HG02981 (cell line): ENCODE results near the gene MDN1.

Experiments
- ATAC-seq: cut with Tn5 transposase; IDR thresholded peaks from one replicate; pipeline ENCODE4 v1.9.1; 2021; ENCODE audit warnings: mild to moderate bottlenecking, moderate library complexity; ENCODE audit not compliant: unreplicated experiment

Gene MDN1

GRCh38 chr6:89611666-89612065 is 207.9 kb downstream of the MDN1 start:
- no peak for ATAC-seq

DNA sequence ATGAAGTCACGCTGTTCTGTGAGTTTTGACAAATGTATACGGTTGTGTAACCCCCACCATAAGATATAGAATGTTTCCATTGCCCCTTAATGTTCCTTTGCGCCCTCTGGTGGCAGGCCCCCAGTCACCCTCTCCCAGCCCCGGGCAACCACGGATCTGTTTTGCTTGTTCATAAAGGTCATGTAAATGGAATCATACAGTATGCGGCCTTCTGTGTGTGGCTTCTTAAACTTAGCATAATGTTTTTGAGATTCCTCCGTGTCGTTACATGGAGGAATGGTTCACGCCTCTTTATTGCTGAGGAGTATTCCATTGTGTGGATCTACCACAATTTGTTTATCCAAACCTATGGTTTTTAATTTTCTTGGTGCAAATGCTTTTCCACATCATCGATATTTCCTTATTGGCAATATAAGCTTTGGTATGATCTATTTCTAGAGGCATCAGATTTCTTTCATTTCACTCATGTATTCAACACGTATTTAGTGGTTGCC is 209.4 kb downstream of the MDN1 start:
- peak; percentile 54 for ATAC-seq

- ATAC-seq, result no peak
Measured at GRCh38 chr6:89605861-89606260, 213.7 kb downstream of the MDN1 start.

DNA sequence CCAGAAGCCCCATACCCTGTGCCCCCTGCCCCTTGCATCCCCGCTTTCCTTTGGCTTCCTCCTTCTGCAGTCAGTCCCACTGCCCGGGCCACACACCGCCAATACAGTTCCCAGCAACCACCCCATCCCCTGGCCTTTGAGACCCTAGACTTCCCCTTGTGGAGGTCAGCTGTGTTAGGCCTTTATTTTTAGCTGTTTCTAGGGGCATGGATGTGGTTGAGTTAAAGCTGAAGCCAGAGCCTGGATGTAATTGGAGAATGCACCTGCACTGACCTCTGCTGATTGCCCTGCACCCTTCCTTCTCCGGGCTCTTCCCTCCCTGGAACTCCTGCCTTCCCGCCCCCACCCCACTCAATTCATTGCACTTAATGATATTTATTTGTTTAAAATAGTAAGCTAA is 214.9 kb downstream of the MDN1 start:
- ATAC-seq, result no peak

DNA sequence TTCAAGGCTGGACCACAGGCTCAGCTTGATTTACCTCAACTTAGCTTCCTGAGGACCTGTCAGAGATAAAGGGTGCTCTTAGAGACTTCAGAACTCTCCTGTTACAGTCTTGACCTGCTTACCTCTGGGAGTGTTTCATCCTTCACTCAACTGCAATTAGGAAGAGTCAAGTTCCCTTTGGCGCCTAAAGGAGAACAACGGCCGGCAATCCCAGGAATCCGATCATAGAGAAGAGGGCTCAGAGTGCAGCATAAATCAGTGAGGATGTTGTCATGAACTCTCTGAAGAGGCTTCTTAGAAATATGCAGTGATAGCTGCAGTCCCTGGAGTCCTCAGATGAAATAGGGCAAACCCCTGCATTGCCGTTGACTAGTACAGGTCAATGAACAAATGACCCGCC is 217.4 kb downstream of the MDN1 start:
- no peak for ATAC-seq

GRCh38 chr6:89599727-89600126 is 219.9 kb downstream of the MDN1 start:
- no peak for ATAC-seq

DNA sequence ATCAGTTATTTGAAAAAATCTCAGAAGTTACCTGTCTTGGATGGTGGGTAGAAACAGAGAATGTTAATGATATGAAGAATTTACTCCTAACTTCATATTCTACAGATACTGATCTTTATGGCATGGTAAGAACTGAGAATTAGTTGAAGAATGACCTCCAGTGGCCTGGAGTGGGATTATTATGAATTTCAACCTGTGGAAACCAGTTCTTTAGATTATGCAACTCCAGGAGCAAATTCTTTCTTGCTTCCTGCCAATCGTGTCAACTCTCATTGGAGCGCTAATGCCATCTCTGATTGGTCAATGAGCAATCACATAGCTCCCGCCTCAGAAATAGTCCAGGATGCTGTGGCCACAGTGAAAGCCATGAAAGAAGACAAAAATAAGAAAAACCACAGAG is 221.6 kb downstream of the MDN1 start:
- ATAC-seq, result no peak

DNA sequence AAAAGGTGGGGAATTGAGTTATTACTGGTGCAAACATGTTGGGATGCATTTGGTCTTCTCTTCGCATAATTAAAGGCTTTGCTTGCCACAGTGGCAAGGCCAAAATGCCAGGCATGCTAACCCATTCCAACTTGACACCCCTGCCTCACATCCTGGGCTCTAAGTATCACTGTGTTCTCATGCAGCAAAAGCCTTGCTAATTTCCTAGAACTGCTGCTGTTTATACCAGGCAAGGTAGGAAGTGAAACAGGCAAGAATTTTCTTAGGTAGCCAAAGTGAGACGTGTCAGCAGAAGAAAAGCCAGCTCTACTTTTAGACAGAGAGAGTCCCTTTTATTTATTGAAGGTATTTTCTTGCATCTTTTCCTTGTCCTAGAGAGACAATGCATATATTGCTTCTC is 222.2 kb downstream of the MDN1 start:
- ATAC-seq, result no peak

GRCh38 chr6:89596484-89596883 is 223.1 kb downstream of the MDN1 start:
- ATAC-seq, result no peak

DNA sequence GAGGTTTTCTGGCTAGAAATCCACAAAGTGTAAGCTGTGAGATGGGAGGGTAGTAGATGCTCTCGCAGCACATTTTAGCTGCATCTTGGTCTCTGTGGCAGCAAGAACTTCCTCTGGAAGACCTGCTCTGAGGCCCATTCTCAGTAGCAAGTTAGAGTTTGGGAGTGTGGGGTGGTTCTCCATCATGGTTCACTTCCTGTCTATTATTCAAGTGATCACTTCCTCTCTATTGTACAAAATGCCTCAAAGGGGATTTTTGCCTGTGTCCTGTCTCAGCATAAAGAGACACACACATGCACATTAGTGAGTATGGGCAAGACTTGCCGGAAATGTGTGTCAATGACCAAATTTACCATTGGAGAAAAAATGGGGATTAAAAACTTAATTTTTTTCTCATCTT is 223.5 kb downstream of the MDN1 start:
- ATAC-seq, result peak; percentile 90
